HCT116 (cell line): Measurements from ENCODE around the gene MINAR1. TPM values are rescaled to one million over a fixed set of nuclear protein-coding genes. Genes with fewer than 3 reads are reported as not detected.

Experiments
- ATAC-seq: fragments of 200-7000 bp; cut with Tn5 transposase; 2 replicates; pipeline ENCODE4 v1.9.1; 2020; ENCODE audit warnings: mild to moderate bottlenecking, moderate library complexity
- BruUV-seq: library from RNA; stranded (reverse); fragments of 400-500 nt; replicated peaks from 2 replicates; lab custom pipeline; 2021; lab: Mats Ljungman, UMichigan
- CTCF ChIA-PET: fragments of 300-600 bp; sonication (Branson Sonifier 250); formaldehyde crosslinking; loops from one replicate; lab custom pipeline; 2021; ENCODE audit warnings: antibody characterized with exemption; lab: Charles Lee
- POLR2A ChIA-PET: fragments of 300-600, 350-600 bp; sonication (Branson Sonifier 250); formaldehyde crosslinking; loops from one replicate; lab custom pipeline; 2021; ENCODE audit warnings: antibody characterized with exemption; lab: Charles Lee
- RAD21 ChIA-PET, 2 experiments: fragments of 300-600 bp; sonication (Branson Sonifier 250); formaldehyde crosslinking; loops; one replicate each; lab custom pipeline; 2023; ENCODE audit warnings: low total read pairs in 2 of 2; ENCODE audit not compliant: uncharacterized antibody in 2 of 2, unreplicated experiment in 2 of 2, low non-redundant PET in 1 of 2; lab: Charles Lee
- DNase-seq: peaks from one replicate; pipeline ENCODE4 v3.0.0-alpha.2; 2010; ENCODE audit warnings: low read depth, low spot score
- H2AFZ ChIP-seq: fragments of 200-600 bp; shearing (Covaris generic), sonication (generic); 2 replicates; pipeline ENCODE4 v1.6.1; 2017; ENCODE audit warnings: low read depth, mixed run types, mixed read lengths, antibody characterized with exemption, low read length; ENCODE audit not compliant: poor library complexity, severe bottlenecking
- H3K27ac ChIP-seq: 2 replicates; pipeline ENCODE4 v1.5.1; 2012; ENCODE audit warnings: low read depth, low read length
- H3K27me3 ChIP-seq: fragments of 200-600 bp; sonication (generic); 2 replicates; pipeline ENCODE4 v1.6.1; 2016; ENCODE audit warnings: mixed run types, low read length, mixed read lengths; ENCODE audit not compliant: insufficient read depth
- H3K36me3 ChIP-seq, 2 experiments: fragments of 200-500 bp in 1 of 2; fragments of 200-600 bp in 1 of 2; sonication (Bioruptor generic) in 1 of 2; sonication (generic) in 1 of 2; 2 replicates each; pipeline versions ENCODE4 v1.5.1 to v1.6.1; 2014 to 2016; ENCODE audit warnings: low read length in 2 of 2, inconsistent platforms in 1 of 2, mixed read lengths in 1 of 2, mixed run types in 1 of 2; ENCODE audit not compliant: insufficient read depth in 2 of 2, control insufficient read depth in 1 of 2
- H3K4me1 ChIP-seq, 2 experiments: fragments of 200-600 bp in 1 of 2; sonication (generic) in 1 of 2; 2 replicates each; pipeline versions ENCODE4 v1.5.1 to v1.6.1; 2012 to 2017; ENCODE audit warnings: low read length in 2 of 2, inconsistent platforms in 1 of 2, mild to moderate bottlenecking in 1 of 2, mixed read lengths in 1 of 2, mixed run types in 1 of 2, moderate library complexity in 1 of 2; ENCODE audit not compliant: insufficient read depth in 2 of 2, control insufficient read depth in 1 of 2
- H3K4me2 ChIP-seq: fragments of 200-600 bp; sonication (generic); 2 replicates; pipeline ENCODE4 v1.6.1; 2017; ENCODE audit warnings: mixed run types, low read length, mixed read lengths
- H3K4me3 ChIP-seq, 2 experiments: fragments of 200-600 bp in 1 of 2; sonication (generic) in 1 of 2; replicated peaks in 1 of 2; 2 replicates each; pipeline ENCODE4 v1.5.1; 2011 to 2016; ENCODE audit warnings: low read length in 2 of 2, control low read depth in 1 of 2, low read depth in 1 of 2, mild to moderate bottlenecking in 1 of 2, mixed read lengths in 1 of 2, mixed run types in 1 of 2
- H3K79me2 ChIP-seq: fragments of 200-600 bp; sonication (generic); 2 replicates; pipeline ENCODE4 v1.6.1; 2017; ENCODE audit warnings: mild to moderate bottlenecking, mixed run types, low read length, moderate library complexity, mixed read lengths; ENCODE audit not compliant: insufficient read depth
- H3K9ac ChIP-seq: fragments of 200-600 bp; sonication (generic); 2 replicates; pipeline ENCODE4 v1.6.1; 2016; ENCODE audit warnings: low read length, mixed read lengths
- H3K9me2 ChIP-seq: fragments of 200-600 bp; sonication (generic), shearing (Covaris generic); 2 replicates; pipeline ENCODE4 v1.6.1; 2017; ENCODE audit warnings: mixed run types, mild to moderate bottlenecking, moderate library complexity; ENCODE audit not compliant: insufficient read depth
- H3K9me3 ChIP-seq, 2 experiments: fragments of 200-500 bp in 1 of 2; fragments of 200-600 bp in 1 of 2; sonication (Bioruptor generic) in 1 of 2; sonication (generic) in 1 of 2; 2 replicates each; pipeline ENCODE4 v1.6.1; 2014 to 2017; ENCODE audit warnings: low read length in 2 of 2, mixed read lengths in 2 of 2, inconsistent platforms in 1 of 2, low read depth in 1 of 2, mild to moderate bottlenecking in 1 of 2, mixed run types in 1 of 2, moderate library complexity in 1 of 2; ENCODE audit not compliant: control insufficient read depth in 1 of 2, insufficient read depth in 1 of 2
- H4K20me1 ChIP-seq: fragments of 200-600 bp; sonication (generic), shearing (Covaris generic); 2 replicates; pipeline ENCODE4 v1.6.1; 2017; ENCODE audit warnings: mixed run types, mild to moderate bottlenecking, moderate library complexity; ENCODE audit not compliant: insufficient read depth
- CBX3 ChIP-seq: IDR thresholded peaks from 2 replicates; pipeline ENCODE4 v1.6.1; 2012; ENCODE audit warnings: low read depth
- CEBPB ChIP-seq: IDR thresholded peaks from 2 replicates; pipeline ENCODE4 v1.6.1; 2012; ENCODE audit warnings: low read depth
- CTCF ChIP-seq, 3 experiments: fragments of 200-600 bp in 1 of 3; sonication (generic) in 1 of 3; IDR thresholded peaks in 2 of 3; conservative IDR thresholded peaks in 1 of 3; 2 replicates each; pipeline ENCODE4 v1.5.1; 2012 to 2017; ENCODE audit warnings: low read depth in 2 of 3, low read length in 2 of 3, antibody characterized with exemption in 1 of 3, borderline replicate concordance in 1 of 3, control low read depth in 1 of 3, mild to moderate bottlenecking in 1 of 3, mixed read lengths in 1 of 3, mixed run types in 1 of 3, moderate library complexity in 1 of 3; ENCODE audit not compliant: insufficient read depth in 1 of 3
- FOSL1 ChIP-seq: IDR thresholded peaks from 2 replicates; pipeline ENCODE4 v1.6.1; 2012; ENCODE audit warnings: low read depth
- JUND ChIP-seq: IDR thresholded peaks from 2 replicates; pipeline ENCODE4 v1.6.1; 2012
- MAX ChIP-seq: IDR thresholded peaks from 2 replicates; pipeline ENCODE4 v1.6.1; 2012
- POLR2AphosphoS5 ChIP-seq: IDR thresholded peaks from 2 replicates; pipeline ENCODE4 v1.6.1; 2011; ENCODE audit warnings: mild to moderate bottlenecking, low read depth, low read length, moderate library complexity
- RAD21 ChIP-seq: IDR thresholded peaks from 2 replicates; pipeline ENCODE4 v1.6.1; 2012; ENCODE audit warnings: low read depth, mild to moderate bottlenecking
- SIN3A ChIP-seq: IDR thresholded peaks from 2 replicates; pipeline ENCODE4 v1.6.1; 2012; ENCODE audit warnings: low read depth
- SP1 ChIP-seq: IDR thresholded peaks from 2 replicates; pipeline ENCODE4 v1.6.1; 2012; ENCODE audit warnings: low read depth
- SRF ChIP-seq: IDR thresholded peaks from 2 replicates; pipeline ENCODE4 v1.6.1; 2012; ENCODE audit warnings: low read depth
- YY1 ChIP-seq: IDR thresholded peaks from 2 replicates; pipeline ENCODE4 v1.6.1; 2011; ENCODE audit warnings: low read length, low read depth, moderate library complexity, mild to moderate bottlenecking; ENCODE audit not compliant: insufficient replicate concordance; ENCODE audit errors: extremely low read depth
- ZNF274 ChIP-seq: fragments of 200-500 bp; sonication (Bioruptor generic); IDR thresholded peaks from 2 replicates; pipeline ENCODE4 v1.6.1; 2014; ENCODE audit warnings: mild to moderate bottlenecking, low read depth, low read length, inconsistent platforms
- intact Hi-C: fragments of 100-400 bp; cut with micrococcal nuclease; formaldehyde crosslinking; loops from 2 replicates; pipeline ENCODE4 v1.10.0; 2022
- total RNA-seq: library from RNA; stranded (reverse); gene quantifications from one replicate; pipeline ENCODE4 v1.2.1, GENCODE V29; 2021; ENCODE audit not compliant: unreplicated experiment

MINAR1 gene
- total RNA-seq, 1 experiment from 2014 or later, result 1.9 TPM

- H3K27me3 ChIP-seq, result no peaks in the 10 kb centered on the region
- no peaks in the 10 kb centered on the region for H3K36me3 ChIP-seq
- POLR2A ChIA-PET, result no interaction called here
- H3K9me3 ChIP-seq, result no peaks in the 10 kb centered on the region
- intact Hi-C loops, result loop anchor here (5.0 kb wide), 1 partner anchor 121 kb away; no protein-coding TSS in a partner anchor
- RAD21 ChIA-PET, result no interaction called here
- CTCF ChIA-PET, result interaction anchor here (1.2 kb wide), 1 partner anchor 145 kb away, joined by 7 read pairs; no protein-coding TSS in a partner anchor
- no peak overlapping the region for H3K4me3 ChIP-seq
- TF ChIP-seq JUND, result no peak
- TF ChIP-seq SP1, result no peak
- no peak for TF ChIP-seq FOSL1
- TF ChIP-seq CTCF (IDR thresholded peaks at IDR 0.05 in 2 of 3, conservative IDR thresholded peaks at IDR 0.05 in 1 of 3; ENCODE audit: borderline replicate concordance in 1 of 3, insufficient read depth in 1 of 3, low read depth in 2 of 3, low read length in 2 of 3), result no peak
- no peak for TF ChIP-seq SIN3A
- TF ChIP-seq MAX, result no peak
- TF ChIP-seq CEBPB, result no peak
- no peak for TF ChIP-seq ZNF274
- no peak for TF ChIP-seq RAD21
- no peak for TF ChIP-seq CBX3
- no peak for TF ChIP-seq SRF
- TF ChIP-seq POLR2AphosphoS5, result no peak
- TF ChIP-seq YY1, result no peak
- H3K27ac ChIP-seq, result no peak overlapping the region
- H3K79me2 ChIP-seq, result no peaks in the 10 kb centered on the region
- H3K9ac ChIP-seq, result no peak overlapping the region
- no peak overlapping the region for H3K4me2 ChIP-seq
- no peak overlapping the region for H2AFZ ChIP-seq
- no peak for DNase-seq
- no peaks in the 10 kb centered on the region for H4K20me1 ChIP-seq
- no peak for ATAC-seq
- no TSS peak for BruUV-seq
- no peaks in the 10 kb centered on the region for H3K9me2 ChIP-seq
- no peaks in the 10 kb centered on the region for H3K4me1 ChIP-seq
Observed at GRCh38 chr15:79451361-79451999, 19.3 kb downstream of the MINAR1 start.
